GM19238 (cell line): ENCODE data around the gene CDCA5.

Experiments
- DNase-seq: peaks from one replicate; pipeline ENCODE4 v3.0.0; 2011; ENCODE audit warnings: low spot score; ENCODE audit not compliant: insufficient read length

The CDCA5 gene

GRCh38 chr11:65083834-65084597 lies at the start of gene CDCA5, which contains the start of gene ZFPL1:
CDCA5 (minus strand) TSS chr11:65084040; CDS start chr11:65083978, 62 bp downstream.
ZFPL1 (plus strand) TSS chr11:65084222; CDS start chr11:65084699, 477 bp downstream.
- peak; percentile 99 for DNase-seq

GRCh38 chr11:65132988-65133700 lies 49.3 kb upstream of the CDCA5 start:
- DNase-seq = no peak

GRCh38 chr11:65132238-65132987 lies 48.6 kb upstream of the CDCA5 start:
- DNase-seq = no peak

GRCh38 chr11:65131895-65132237 lies 48.0 kb upstream of the CDCA5 start:
- no peak for DNase-seq

GRCh38 chr11:65131417-65131776 lies 47.6 kb upstream of the CDCA5 start:
- DNase-seq = no peak

GRCh38 chr11:65130631-65131416 lies 47.0 kb upstream of the CDCA5 start:
- DNase-seq = no peak

- no peak for DNase-seq
Measured at GRCh38 chr11:65129649-65130441, 46.0 kb upstream of the CDCA5 start.

GRCh38 chr11:65128182-65129145 lies 44.6 kb upstream of the CDCA5 start:
- DNase-seq = no peak

GRCh38 chr11:65127473-65128181 lies 43.8 kb upstream of the CDCA5 start:
- no peak for DNase-seq

GRCh38 chr11:65126624-65127274 lies 42.9 kb upstream of the CDCA5 start:
- DNase-seq = no peak

- no peak for DNase-seq
Measured at GRCh38 chr11:65125197-65126056, 41.6 kb upstream of the CDCA5 start.

- DNase-seq = no peak
Measured at GRCh38 chr11:65124480-65125196, 40.8 kb upstream of the CDCA5 start.

GRCh38 chr11:65121865-65122696 lies 38.2 kb upstream of the CDCA5 start, which contains the start of the genes FAU and MRPL49:
FAU (minus strand) TSS chr11:65122134; CDS start chr11:65121813, 321 bp downstream.
MRPL49 (plus strand) TSS chr11:65122321; CDS start chr11:65122347, 26 bp downstream.
- peak; percentile 96 for DNase-seq

GRCh38 chr11:65121447-65121864 lies 37.6 kb upstream of the CDCA5 start:
- DNase-seq = no peak

- no peak for DNase-seq
Measured at GRCh38 chr11:65120831-65121230, 37.0 kb upstream of the CDCA5 start.

- no peak for DNase-seq
Measured at GRCh38 chr11:65119670-65119995, 35.8 kb upstream of the CDCA5 start.
